Measurements from ENCODE around the gene PKP3. TPM values are rescaled to one million over a fixed set of nuclear protein-coding genes. Genes with fewer than 3 reads are reported as not detected.

Gene PKP3
- total RNA-seq, 1 donor from 2014 or later = 0.40 TPM

- peak in 1 of 2 donors; percentile 82 for DNase-seq (ENCODE audit: low read depth in 2 of 2)
Measured at GRCh38 chr11:443542-444199, 49.7 kb downstream of the PKP3 start.

GRCh38 chr11:444396-445144, 50.6 kb downstream of the PKP3 start:
- peak; percentile 14 to 40 for DNase-seq (ENCODE audit: low read depth in 2 of 2)

- no peak for DNase-seq (ENCODE audit: low read depth in 2 of 2)
Measured at GRCh38 chr11:445765-446588, 52.0 kb downstream of the PKP3 start.

- no peak for DNase-seq (ENCODE audit: low read depth in 2 of 2)
Measured at GRCh38 chr11:446891-447290, 52.9 kb downstream of the PKP3 start.

- DNase-seq (ENCODE audit: low read depth in 2 of 2) = peak; percentile 92 to 97
Measured at GRCh38 chr11:447923-448731, 54.1 kb downstream of the PKP3 start.

DNA sequence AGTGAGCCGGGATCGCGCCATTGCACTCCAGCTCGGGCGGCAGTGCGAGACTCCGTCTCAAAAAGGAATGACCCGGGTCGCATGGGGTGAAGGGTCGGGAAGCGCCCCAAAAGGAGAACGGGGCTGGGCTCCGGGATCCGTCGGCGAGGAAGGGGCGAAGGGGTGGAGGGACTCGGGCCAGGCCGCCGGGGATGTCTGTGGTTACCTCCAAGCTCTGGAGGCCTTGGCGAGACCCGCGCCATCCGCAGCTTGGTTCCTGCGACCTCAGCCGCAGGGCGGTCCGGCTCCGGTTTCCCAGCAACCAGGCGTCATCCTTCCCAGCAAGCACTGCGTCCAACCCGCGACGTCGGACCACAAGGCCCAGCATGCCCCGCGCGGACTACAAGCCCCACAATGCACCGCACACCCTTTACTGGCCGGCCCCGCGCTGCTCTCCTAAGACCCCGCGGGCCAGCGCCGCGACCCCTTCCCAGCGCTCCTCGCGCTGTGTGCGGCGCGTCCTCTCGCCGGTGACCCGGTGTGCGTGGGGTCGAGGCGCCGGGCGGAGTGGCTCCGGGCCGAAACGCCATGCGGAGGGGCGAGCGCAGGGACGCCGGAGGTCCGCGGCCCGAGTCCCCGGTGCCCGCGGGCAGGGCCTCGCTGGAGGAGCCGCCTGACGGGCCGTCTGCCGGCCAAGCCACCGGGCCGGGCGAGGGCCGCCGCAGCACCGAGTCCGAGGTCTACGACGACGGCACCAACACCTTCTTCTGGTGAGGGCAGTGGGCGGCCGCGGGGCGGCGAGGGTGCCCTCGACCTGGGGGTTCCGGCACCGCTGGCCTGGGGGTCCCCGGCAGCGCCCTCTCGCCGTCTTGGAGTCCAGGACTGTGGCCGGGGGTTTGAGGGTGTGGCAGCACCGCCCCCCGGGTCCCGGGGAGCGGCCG, 56.1 kb downstream of the PKP3 start, which contains the start of gene PTDSS2:
PTDSS2 (plus strand) TSS at position 391 of the 920 bp plus-strand sequence; CDS start at position 568, 177 bp downstream.
- peak; percentile 97 to 98 for DNase-seq (ENCODE audit: low read depth in 2 of 2)

GRCh38 chr11:450809-451451, 56.9 kb downstream of the PKP3 start:
- DNase-seq (ENCODE audit: low read depth in 2 of 2) = peak; percentile 84 to 89

- DNase-seq (ENCODE audit: low read depth in 2 of 2) = no peak
Measured at GRCh38 chr11:451738-452137, 57.7 kb downstream of the PKP3 start.

GRCh38 chr11:452203-452744, 58.3 kb downstream of the PKP3 start:
- no peak for DNase-seq (ENCODE audit: low read depth in 2 of 2)

DNA sequence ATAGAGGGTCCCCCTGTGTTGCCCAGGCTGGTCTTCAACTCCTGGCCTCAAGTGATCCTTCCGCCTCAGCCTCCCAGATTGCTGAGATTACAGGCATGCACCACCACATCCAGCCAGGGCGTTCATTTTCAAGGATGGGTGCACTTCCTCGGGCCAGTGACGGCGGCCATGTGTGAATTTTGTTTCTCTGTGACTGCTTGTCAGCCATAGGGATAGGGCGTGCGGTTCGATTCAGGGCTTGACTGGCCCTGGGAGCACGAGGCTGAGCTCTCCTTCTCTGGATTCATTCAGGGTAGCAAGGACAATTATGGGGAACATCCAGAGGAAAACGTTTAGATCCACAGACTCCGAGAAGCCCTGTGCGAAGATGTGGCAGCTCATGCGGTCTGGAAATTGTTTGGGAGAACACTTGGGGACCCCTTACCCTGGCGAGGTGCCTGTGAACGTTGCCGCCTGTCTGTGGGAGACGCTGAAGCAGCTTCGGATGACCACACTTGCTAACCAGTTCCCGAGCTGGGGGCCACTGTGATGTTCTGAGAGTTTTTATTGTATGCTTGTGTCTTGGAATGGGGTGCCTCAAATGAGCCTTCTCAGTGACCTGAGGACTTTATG, 59.0 kb downstream of the PKP3 start:
- no peak for DNase-seq (ENCODE audit: low read depth in 2 of 2)

- DNase-seq (ENCODE audit: low read depth in 2 of 2) = no peak
Measured at GRCh38 chr11:453564-453963, 59.6 kb downstream of the PKP3 start.

- no peak for DNase-seq (ENCODE audit: low read depth in 2 of 2)
Measured at GRCh38 chr11:454043-454442, 60.0 kb downstream of the PKP3 start.

Other genes starting within 250 kb of the PKP3 start
- not detected in 2 replicates for gene SCGB1C1, start 201.1 kb upstream of the PKP3 start, total RNA-seq
- gene BET1L, start 186.8 kb upstream of the PKP3 start, total RNA-seq = 8.9 and 11.3 TPM in 2 replicates
- 122 and 160 TPM in 2 replicates for gene RIC8A, start 186.5 kb upstream of the PKP3 start, total RNA-seq
- 6.0 and 6.8 TPM in 2 replicates for gene SIRT3, start 157.9 kb upstream of the PKP3 start, total RNA-seq
- gene PSMD13, start 157.2 kb upstream of the PKP3 start, total RNA-seq = 141 and 161 TPM in 2 replicates
- gene NLRP6, start 115.8 kb upstream of the PKP3 start, total RNA-seq = not detected in 2 replicates
- gene PGGHG, start 105.1 kb upstream of the PKP3 start, total RNA-seq = 7.6 and 10.1 TPM in 2 replicates
- gene IFITM5, start 94.7 kb upstream of the PKP3 start, total RNA-seq = not detected in 2 replicates
- 32.1 and 71.9 TPM in 2 replicates for gene IFITM2, start 86.4 kb upstream of the PKP3 start, total RNA-seq
- 0.20 and 0.87 TPM in 2 replicates for gene IFITM1, start 80.2 kb upstream of the PKP3 start, total RNA-seq
- 37.3 and 51.6 TPM in 2 replicates for gene IFITM3, start 73.3 kb upstream of the PKP3 start, total RNA-seq
- gene B4GALNT4, start 24.7 kb upstream of the PKP3 start, total RNA-seq = 0.20 and 0.65 TPM in 2 replicates
- gene SIGIRR, start 20.8 kb downstream of the PKP3 start, total RNA-seq = 32.9 and 35.7 TPM in 2 replicates
- 0.44 and 0.99 TPM in 2 replicates for gene ANO9, start 47.8 kb downstream of the PKP3 start, total RNA-seq
- 21.8 and 31.7 TPM in 2 replicates for gene PTDSS2, start 56.1 kb downstream of the PKP3 start, total RNA-seq
- 165 and 169 TPM in 2 replicates for gene RNH1, start 113.0 kb downstream of the PKP3 start, total RNA-seq
- gene HRAS, start 141.4 kb downstream of the PKP3 start, total RNA-seq = 45.4 and 47.3 TPM in 2 replicates
- gene LRRC56, start 143.3 kb downstream of the PKP3 start, total RNA-seq = 0.22 and 0.60 TPM in 2 replicates
- gene LMNTD2, start 166.5 kb downstream of the PKP3 start, total RNA-seq = 1.1 and 1.4 TPM in 2 replicates
- gene RASSF7, start 166.8 kb downstream of the PKP3 start, total RNA-seq = 13.5 and 18.1 TPM in 2 replicates
- gene PHRF1, start 182.3 kb downstream of the PKP3 start, total RNA-seq = 11.6 and 16.9 TPM in 2 replicates
- 7.6 and 10.9 TPM in 2 replicates for gene IRF7, start 221.7 kb downstream of the PKP3 start, total RNA-seq
- not detected in 2 replicates for gene CDHR5, start 230.7 kb downstream of the PKP3 start, total RNA-seq
- not detected in 2 replicates for gene SCT, start 233.0 kb downstream of the PKP3 start, total RNA-seq
- gene DRD4, start 243.1 kb downstream of the PKP3 start, total RNA-seq = not detected in 2 replicates

Data from lung microvascular endothelial cell (primary cell).